Muscle of arm (tissue), 12 donors: Measurements from ENCODE around the gene BRI3. TPM values are rescaled to one million over a fixed set of nuclear protein-coding genes. Genes with fewer than 3 reads are reported as not detected.
"Not testable (repeated sequence)": the region's sequence is repeated elsewhere in the genome, so short reads cannot be mapped to it uniquely, and the experiment has no call there.

Experiments used
- DNase-seq: peaks from one replicate; pipeline ENCODE4 v3.0.0-alpha.2; 2013
- polyA plus RNA-seq, 12 donors: library from polyadenylated mRNA; unstranded; fragments of 120-200 nt; gene quantifications; one replicate each; pipeline ENCODE4 v1.2.1, GENCODE V29; 2013; ENCODE audit not compliant: insufficient read length in 12 of 12

Gene BRI3
- polyA plus RNA-seq, 12 donors: 60.2 to 110 (median 88.2) TPM; not detected in 1

DNA sequence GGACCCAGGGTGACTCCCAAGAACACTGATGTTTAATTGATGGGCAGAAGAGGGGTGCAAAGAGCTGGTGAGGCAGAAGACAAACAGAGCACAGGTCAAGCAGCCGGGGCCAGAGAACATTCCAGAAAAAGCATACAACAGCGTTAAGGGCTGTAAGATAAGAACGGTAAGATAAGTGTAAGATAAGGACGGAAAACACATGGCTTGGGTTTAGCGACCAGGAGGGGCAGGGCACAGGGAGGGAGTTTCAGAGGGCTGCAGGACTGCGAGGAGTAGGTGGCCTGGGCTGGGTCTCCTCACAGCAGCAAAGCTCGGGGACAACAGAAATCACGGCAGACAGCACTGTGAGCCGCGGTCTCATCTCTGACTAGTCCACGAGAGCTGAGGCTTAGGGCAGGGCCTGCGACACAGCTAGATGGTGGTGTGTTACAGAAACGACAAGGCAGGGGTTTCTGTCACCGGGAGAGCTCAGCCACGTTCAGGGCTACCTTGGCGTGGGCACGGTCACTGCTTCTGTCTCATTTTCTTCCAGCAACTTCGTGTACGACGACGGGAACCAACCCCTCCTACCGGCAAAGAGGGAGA lies 24.6 kb downstream of the BRI3 start:
- no peak for DNase-seq

DNA sequence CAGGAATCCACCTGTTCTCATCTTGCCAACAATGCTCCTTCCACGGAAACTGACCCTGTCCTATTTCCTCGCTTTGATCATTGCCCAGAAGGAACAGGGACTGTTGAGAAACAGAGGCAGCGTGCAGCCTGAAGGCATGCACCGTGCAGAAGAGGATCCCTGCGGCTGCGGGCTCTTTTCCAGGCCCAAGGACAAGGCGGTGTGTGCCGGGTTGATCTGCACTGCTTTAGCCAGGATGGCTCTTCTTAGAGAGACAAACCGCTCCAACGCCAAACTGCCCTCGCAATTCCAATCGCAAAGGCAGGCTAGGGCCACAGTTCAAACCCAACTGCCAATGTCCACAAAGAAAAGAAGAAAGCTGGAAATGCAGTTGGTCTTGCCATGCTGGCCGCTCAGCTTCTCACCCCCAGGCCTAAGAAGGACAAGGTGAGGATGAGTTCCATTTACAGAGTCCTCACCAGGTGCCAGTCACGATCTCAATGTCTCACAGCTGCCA lies 26.5 kb downstream of the BRI3 start:
- DNase-seq: no peak

DNA sequence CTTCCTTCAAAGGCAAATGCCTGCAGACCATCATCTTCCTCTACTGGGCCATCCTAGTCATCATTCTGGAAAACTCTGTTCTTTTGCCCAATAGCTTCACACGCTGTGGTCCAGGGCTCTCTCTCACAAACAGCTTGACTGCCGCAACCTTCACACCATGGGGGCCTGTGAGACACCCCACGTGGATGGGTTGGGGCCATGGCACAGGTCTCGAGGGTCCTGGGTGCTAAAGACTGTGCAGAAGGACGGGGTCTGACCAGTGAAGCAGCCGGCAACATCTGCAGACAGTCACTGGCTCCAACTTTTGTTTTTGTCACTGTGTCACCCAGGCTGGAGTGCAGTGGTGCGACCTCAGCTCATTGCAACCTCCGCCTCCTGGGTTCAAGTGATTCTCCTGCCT lies 28.1 kb downstream of the BRI3 start:
- DNase-seq: no peak

- no peak for DNase-seq
Observed at GRCh38 chr7:98312201-98312600, 30.7 kb downstream of the BRI3 start.

DNA sequence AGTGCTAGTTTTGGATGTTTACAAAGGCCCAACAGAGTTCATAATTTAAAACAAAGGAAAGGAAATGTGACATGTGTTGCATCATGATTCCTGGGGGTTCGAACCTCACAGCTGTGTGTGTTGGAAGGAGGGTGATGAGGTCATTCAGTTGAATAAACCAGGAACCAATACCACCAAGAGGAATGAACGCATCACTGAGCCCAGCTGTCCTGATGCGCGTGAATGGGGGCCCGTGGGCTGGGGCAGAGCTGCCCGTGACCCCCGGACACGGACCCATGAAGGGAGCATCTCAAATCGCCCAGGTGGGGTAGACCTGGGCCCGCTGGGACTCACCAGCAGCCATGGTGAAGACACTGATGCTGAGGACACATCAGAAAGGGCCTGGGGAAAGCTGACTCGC lies 33.0 kb downstream of the BRI3 start:
- no peak for DNase-seq

- no peak for DNase-seq
Observed at GRCh38 chr7:98315318-98315993, 34.0 kb downstream of the BRI3 start.

- not testable (repeated sequence) for DNase-seq
Observed at GRCh38 chr7:98315994-98316527, 34.6 kb downstream of the BRI3 start.

GRCh38 chr7:98317366-98318040 lies 36.0 kb downstream of the BRI3 start:
- no peak for DNase-seq

GRCh38 chr7:98319176-98319575 lies 37.7 kb downstream of the BRI3 start:
- DNase-seq: no peak

GRCh38 chr7:98321301-98321700 lies 39.8 kb downstream of the BRI3 start:
- no peak for DNase-seq

DNA sequence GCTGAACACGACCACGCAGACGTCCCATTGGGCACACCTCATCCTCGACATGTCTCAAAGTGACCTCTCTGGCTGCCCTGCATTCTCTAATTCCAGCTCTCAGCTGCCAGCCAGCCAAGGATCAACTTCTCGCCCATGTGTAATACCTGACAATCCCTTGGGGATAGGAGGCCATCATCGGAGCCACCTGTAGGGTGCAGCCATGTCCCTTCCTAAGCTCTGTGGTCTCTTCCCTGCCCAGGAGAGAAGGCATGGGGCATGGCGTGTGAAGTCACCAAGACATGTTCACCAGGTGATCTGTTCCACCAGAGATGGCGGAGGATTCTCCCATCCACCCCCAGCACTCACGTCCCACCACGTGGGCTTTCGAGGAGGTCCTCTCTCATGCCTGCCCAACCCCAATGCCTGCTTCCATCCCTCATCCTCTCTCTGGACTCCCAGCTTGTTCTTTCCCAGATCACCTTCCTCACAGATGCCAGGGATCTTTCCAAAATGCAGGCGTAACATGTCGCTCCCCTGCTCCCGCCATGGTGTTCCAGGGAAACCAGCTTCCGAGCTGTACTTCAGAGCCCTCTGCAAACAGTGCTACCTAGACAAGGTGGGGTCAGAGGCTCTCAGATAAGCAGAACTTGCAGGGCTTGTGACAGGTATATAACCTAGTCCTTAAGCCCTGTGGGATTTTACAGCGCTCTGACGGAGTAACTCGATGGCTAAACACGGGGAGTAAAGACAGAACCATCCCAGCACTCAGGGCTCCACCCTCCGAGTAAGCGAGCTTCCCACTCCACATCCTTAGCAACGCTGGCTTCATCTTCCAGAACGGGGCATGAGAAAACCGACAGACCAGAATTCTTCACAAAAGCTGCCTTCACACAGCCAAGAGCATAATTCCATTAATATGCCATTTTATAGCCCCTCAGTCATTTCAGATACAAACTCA lies 41.1 kb downstream of the BRI3 start:
- DNase-seq: no peak

- DNase-seq: no peak
Observed at GRCh38 chr7:98323597-98324322, 42.3 kb downstream of the BRI3 start.

- no peak for DNase-seq
Observed at GRCh38 chr7:98324782-98325181, 43.3 kb downstream of the BRI3 start.

DNA sequence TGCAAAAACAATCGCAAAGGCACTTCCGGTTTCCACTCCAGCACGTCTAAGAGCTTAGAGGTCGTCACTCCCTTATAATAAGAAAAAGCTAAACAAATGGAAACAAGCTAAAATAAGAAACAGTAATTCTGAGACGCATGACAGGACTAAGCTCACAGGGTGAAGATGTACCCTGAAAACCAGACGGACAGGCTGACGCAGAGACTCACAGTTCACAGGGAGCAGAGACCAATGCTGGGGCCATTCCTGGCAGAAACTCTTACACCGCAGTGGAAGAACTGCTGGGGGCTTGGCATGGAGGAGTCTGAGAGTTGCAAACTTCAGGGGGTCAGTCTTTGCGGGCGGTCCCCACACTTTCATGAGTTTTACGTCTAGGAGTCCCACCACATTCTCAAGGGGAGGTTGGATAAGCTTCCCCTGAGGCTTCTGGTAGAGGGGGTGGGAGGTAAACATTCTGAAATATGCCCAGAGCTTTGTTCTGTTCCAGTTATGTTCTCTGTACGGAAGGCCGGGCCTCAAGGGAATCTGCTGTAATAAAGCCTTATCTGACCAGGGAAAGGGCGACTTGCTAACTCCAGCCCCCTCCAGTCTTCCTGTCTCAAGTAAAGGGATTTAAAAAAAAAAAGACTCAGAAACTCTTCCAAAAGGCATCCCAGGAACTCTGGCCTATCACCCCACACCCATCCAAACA lies 47.8 kb downstream of the BRI3 start:
- DNase-seq: no peak

- no peak for DNase-seq
Observed at GRCh38 chr7:98329791-98330373, 48.4 kb downstream of the BRI3 start.

DNA sequence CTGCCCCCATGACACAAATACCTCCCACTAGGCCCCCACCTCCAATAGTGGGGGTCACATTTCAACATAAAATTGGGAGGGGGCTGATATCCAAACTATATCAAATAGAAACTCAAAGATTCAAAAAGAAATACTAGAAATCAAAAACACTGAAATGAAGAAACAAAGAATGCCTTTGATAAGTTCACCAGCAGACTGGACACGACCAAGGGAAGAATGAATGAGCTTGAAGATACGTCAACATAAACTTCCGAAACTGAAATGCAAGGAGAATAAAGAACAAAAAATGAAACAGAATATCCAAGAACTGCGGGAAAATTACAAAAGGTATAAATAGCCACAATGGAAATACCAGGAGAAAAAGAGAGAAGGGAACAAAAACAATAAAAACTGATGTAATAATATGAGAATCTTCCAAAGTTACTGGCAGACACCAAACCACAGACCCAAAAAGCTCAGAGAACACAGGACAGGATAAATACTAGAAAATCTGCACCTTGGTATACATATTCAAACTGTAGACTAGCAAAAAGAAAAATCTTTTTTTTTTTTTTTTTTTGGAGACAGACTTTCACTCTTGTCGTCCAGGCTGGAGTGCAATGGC lies 49.5 kb downstream of the BRI3 start:
- no peak for DNase-seq

GRCh38 chr7:98334081-98334480 lies 52.6 kb downstream of the BRI3 start:
- no peak for DNase-seq

DNA sequence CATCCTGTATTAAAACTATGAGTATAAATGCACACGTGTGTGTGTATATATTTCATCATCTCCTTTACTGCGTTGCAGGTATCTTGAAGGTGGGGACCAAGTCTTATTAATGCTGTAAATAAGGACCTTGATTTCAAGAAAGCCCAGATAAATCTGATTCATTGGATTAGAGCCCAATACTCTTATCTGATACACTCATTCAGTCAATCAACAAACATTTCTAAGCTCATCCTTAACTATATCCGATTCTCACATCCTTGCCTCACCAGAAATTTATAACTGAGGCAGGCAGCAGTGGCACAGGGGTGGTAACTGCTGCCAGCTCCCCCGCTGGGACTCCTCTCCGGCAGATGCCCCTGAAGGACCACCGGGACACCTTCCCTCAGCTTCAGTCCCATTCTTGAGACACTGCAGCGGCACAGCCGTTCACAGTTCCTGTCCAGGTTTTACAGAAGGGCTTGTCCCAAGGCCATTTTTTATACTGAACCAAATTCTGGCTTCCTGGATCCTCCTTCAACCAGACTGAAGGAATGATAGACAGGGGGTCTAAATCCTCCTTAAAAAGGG lies 54.0 kb downstream of the BRI3 start:
- no peak for DNase-seq

DNA sequence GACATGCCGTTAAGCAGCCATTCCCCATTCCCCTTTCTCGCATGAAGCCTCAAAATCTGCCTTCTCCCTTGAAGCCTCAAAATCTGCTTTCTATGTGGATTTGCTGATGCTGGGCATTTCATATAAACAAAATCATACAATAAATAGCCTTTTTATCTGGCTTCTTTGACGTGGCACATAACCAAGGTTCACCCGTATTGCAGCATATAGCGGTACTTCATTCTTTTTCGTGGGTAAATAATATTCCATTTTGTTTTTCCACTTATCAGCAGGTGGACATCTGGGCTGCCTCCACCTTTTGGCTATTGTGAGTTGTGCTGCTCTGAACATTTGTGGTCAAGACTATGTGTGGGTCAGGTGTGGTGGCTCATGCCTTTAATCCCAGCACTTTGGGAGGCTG lies 57.0 kb downstream of the BRI3 start:
- DNase-seq: no peak
